Right lobe of liver (tissue), 6 donors: ENCODE data around the gene SEPTIN8. TPM values are rescaled to one million over a fixed set of nuclear protein-coding genes. Genes with fewer than 3 reads are reported as not detected.

Experiments
- ATAC-seq, 4 donors: fragments of 200-7000 bp; cut with Tn5 transposase; one replicate each; pipeline ENCODE4 v1.9.1; 2020; ENCODE audit warnings: mild to moderate bottlenecking in 4 of 4, moderate library complexity in 4 of 4
- DNase-seq, 3 donors: peaks; one replicate each; pipeline ENCODE4 v3.0.0-alpha.2; 2020
- H3K27ac ChIP-seq, 3 donors: fragments of 200-600 bp; one replicate each; pipeline ENCODE4 v1.8.0; 2022
- H3K27me3 ChIP-seq, 2 donors: fragments of 200-600 bp; one replicate each; pipeline ENCODE4 v1.8.0; 2022
- H3K36me3 ChIP-seq, 4 donors: fragments of 200-600 bp; sonication (generic) in 1 of 4; one replicate each; pipeline versions ENCODE4 v1.5.1 to v1.8.0; 2017 to 2022; ENCODE audit warnings: control low read depth in 1 of 4
- H3K4me1 ChIP-seq, 4 donors: fragments of 200-600 bp; sonication (generic) in 1 of 4; one replicate each; pipeline versions ENCODE4 v1.5.1 to v1.8.0; 2017 to 2022; ENCODE audit warnings: control low read depth in 1 of 4
- H3K4me3 ChIP-seq, 3 donors: fragments of 200-600 bp; one replicate each; pipeline ENCODE4 v1.8.0; 2022
- H3K9me3 ChIP-seq, 4 donors: fragments of 200-600 bp; sonication (generic) in 1 of 4; one replicate each; pipeline versions ENCODE4 v1.5.1 to v1.8.0; 2017 to 2022; ENCODE audit warnings: control low read depth in 1 of 4
- POLR2A ChIP-seq: fragments of 450-650 bp; IDR thresholded peaks from one replicate; pipeline ENCODE4 v1.6.1; 2017; ENCODE audit warnings: antibody characterized with exemption, mild to moderate bottlenecking
- WGBS: methylation state at CpG from one replicate; pipeline ENCODE4 v1.1.6; 2018; ENCODE audit warnings: low coverage, low lambda C conversion rate; ENCODE audit not compliant: insufficient coverage; ENCODE audit errors: missing lambda C conversion rate; 5-methylcytosine and 5-hydroxymethylcytosine counted together
- intact Hi-C, 2 donors: fragments of 100-400 bp; cut with DNase I; formaldehyde crosslinking; loops; one replicate each; pipeline versions ENCODE4 v1.11.2 to v1.14.1; 2022
- total RNA-seq, 6 experiments: library from RNA; depleted of rRNA in 2 of 6; stranded (reverse); fragments of >200 nt in 2 of 6; fragmentation: NEBNext Ultra II Directional in 3 of 6; extraction: Animal tissue kit (Norgen Biotek cat#: 25700) in 3 of 6; gene quantifications; one replicate each; pipeline versions ENCODE4 v1.1.0 to v1.2.4, GENCODE V29; 2016 to 2023
- TF ChIP-seq, protein P1 (sequence below), 4 donors: fragments of 200-600 bp in 3 of 4; fragments of 450-650 bp in 1 of 4; IDR thresholded peaks; one replicate each; pipeline versions ENCODE4 v1.5.1 to v1.8.0; 2016 to 2022; ENCODE audit warnings: antibody characterized with exemption in 4 of 4, mild to moderate bottlenecking in 2 of 4
- donor health status: DM: no; HTN: yes; CAD: no.
- donor health status: DM: no; HTN: no; CAD: no.
- donor health status: DM: no; HTN: no; CAD: no.
- donor health status: DM: no; HTN: yes; CAD: no.
- donor health status: DM: no; HTN: yes; CAD: no.

The SEPTIN8 gene
- total RNA-seq, 6 experiments from 2014 or later = 8.0 to 15.9 (median 13.3) TPM

DNA sequence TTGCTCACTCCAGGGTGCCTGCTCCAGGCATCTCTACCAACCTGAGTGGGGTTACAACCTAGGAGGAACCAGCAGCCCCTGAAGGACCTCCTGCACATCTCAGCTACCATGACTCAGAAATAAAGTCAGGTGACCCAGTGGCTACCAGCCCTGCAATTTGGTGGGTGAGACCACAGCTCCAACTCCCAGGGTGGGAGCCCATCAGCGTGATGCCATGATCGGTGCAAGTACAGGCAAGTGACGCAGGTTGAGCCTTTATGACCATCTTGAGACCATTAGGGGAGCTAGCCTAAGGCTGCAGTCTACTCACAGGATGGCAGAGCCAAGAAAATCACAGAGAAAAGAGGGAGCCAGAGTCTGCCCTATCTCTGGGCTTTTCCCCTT lies 8.6 kb downstream of the SEPTIN8 start:
- DNase-seq (no peak), ATAC-seq (no peak)
- no peaks in the 10 kb centered on the region for H3K4me1 ChIP-seq
- intact Hi-C loops = no loop called here
- TF ChIP-seq, protein P1, sequence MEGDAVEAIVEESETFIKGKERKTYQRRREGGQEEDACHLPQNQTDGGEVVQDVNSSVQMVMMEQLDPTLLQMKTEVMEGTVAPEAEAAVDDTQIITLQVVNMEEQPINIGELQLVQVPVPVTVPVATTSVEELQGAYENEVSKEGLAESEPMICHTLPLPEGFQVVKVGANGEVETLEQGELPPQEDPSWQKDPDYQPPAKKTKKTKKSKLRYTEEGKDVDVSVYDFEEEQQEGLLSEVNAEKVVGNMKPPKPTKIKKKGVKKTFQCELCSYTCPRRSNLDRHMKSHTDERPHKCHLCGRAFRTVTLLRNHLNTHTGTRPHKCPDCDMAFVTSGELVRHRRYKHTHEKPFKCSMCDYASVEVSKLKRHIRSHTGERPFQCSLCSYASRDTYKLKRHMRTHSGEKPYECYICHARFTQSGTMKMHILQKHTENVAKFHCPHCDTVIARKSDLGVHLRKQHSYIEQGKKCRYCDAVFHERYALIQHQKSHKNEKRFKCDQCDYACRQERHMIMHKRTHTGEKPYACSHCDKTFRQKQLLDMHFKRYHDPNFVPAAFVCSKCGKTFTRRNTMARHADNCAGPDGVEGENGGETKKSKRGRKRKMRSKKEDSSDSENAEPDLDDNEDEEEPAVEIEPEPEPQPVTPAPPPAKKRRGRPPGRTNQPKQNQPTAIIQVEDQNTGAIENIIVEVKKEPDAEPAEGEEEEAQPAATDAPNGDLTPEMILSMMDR (IDR thresholded peaks at IDR 0.05) = no peak
- TF ChIP-seq POLR2A = no peak
- WGBS = no CpG with 5 or more reads among the region's 3 CpGs
- no peaks in the 10 kb centered on the region for H3K27me3 ChIP-seq
- no peak overlapping the region for H3K4me3 ChIP-seq
- peaks cover 0 to 8% (median 3%) of the 10 kb centered on the region in 4 donors for H3K36me3 ChIP-seq
- H3K27ac ChIP-seq = no peak overlapping the region
- no peaks in the 10 kb centered on the region for H3K9me3 ChIP-seq

DNA sequence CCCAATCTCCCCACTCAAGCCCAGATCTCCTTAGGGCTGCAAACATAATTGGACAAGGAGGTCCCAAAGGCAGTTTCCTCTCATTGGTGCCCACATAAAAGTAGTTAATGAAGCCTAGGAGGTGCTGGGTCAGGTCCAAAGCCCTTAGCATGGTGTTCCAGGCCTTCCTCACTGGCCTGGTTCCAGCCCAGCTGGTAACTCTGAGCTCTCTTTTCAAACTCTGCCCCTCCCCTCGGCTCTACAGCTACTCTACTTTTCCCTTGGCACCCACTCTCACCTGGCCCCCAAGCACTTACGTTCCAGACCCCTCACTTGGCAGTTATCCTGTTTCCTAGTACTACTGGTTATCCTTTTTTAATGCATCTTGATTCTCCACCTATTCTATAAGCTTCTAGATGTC lies 9.9 kb downstream of the SEPTIN8 start:
- intact Hi-C loops = no loop called here
- peaks cover 0 to 8% (median 3%) of the 10 kb centered on the region in 4 donors for H3K36me3 ChIP-seq
- H3K4me3 ChIP-seq = no peak overlapping the region
- 100% methylated on average over 2 of the region's 2 CpGs for WGBS
- no peaks in the 10 kb centered on the region for H3K4me1 ChIP-seq
- no peak overlapping the region for H3K27ac ChIP-seq
- DNase-seq (no peak), ATAC-seq (no peak)
- TF ChIP-seq, protein P1 (IDR thresholded peaks at IDR 0.05) = no peak
- no peak for TF ChIP-seq POLR2A
- no peaks in the 10 kb centered on the region for H3K27me3 ChIP-seq
- no peaks in the 10 kb centered on the region for H3K9me3 ChIP-seq

DNA sequence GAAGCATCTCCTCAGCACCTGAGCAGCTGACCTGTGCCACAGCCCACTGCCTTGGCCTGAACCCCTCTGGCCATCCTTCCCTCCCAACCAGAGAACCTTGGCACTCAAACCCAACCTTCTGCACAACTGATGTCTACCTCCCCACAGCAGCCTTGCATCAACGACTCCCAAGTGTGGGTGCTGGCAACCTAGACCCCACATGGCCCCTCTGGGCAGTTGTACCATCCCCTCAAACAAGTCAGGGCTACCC lies 10.3 kb downstream of the SEPTIN8 start:
- DNase-seq = no peak
- WGBS = no CpG with 5 or more reads among the region's 1 CpG
- H3K36me3 ChIP-seq = peaks cover 0 to 8% (median 3%) of the 10 kb centered on the region in 4 donors

DNA sequence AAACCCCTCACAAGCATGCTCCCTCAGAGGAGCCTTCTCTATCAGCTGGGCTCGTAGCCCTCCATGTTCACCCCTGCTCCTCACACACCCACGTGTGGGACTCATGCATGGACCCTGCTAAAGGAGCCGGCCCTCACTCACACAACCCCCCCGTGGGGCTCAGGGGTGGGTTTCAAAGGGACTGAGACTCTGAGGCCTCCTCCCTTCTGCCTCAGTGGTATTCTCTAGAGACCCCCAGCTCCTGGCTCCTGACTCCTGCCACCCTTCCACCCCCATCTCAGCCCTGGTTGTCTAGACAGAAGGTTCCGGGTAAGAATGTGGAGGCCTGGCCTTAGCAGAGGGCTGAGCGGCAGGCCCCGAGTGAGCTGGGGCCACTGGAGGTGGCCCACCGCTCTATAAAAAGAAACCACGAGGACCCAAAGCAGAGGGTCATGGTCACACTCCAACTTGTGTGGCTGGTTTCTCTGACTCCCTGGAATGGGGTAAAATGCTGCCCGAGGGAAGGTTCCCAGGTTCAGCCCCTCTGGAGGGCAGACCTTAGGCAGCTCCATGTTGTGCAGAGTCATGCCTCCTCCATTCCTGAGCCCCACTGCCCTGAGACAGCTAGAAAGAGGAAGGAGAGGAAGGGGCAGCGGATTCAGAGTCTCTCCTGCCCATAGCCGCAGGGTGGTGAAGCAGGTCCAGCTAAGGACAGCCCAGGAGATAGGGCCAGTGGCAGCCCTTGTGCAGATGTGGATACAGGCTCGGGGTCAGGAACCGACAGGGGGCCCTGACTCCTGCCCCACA lies 10.8 kb downstream of the SEPTIN8 start:
- peaks cover 0 to 8% (median 3%) of the 10 kb centered on the region in 4 donors for H3K36me3 ChIP-seq
- 85% methylated on average over 7 of the region's 14 CpGs for WGBS
- no peaks in the 10 kb centered on the region for H3K4me1 ChIP-seq
- no peaks in the 10 kb centered on the region for H3K27me3 ChIP-seq
- intact Hi-C loops = no loop called here
- ATAC-seq (no peak), DNase-seq (no peak)
- no peaks in the 10 kb centered on the region for H3K9me3 ChIP-seq
- no peak for TF ChIP-seq POLR2A
- TF ChIP-seq, protein P1 (IDR thresholded peaks at IDR 0.05) = no peak
- H3K4me3 ChIP-seq = no peak overlapping the region
- H3K27ac ChIP-seq = no peak overlapping the region

More for the DNA sequence above, 10.3 kb downstream of the SEPTIN8 start:
- H3K27me3 ChIP-seq = no peaks in the 10 kb centered on the region
- H3K27ac ChIP-seq = no peak overlapping the region
- H3K4me1 ChIP-seq = no peaks in the 10 kb centered on the region
- intact Hi-C loops = no loop called here
- no peaks in the 10 kb centered on the region for H3K9me3 ChIP-seq
- no peak for ATAC-seq
- TF ChIP-seq, protein P1 (IDR thresholded peaks at IDR 0.05) = no peak
- no peak for TF ChIP-seq POLR2A
- no peak overlapping the region for H3K4me3 ChIP-seq
